Gastrocnemius medialis (tissue), 4 donors: Measurements from ENCODE around the gene CASK. TPM values are rescaled to one million over a fixed set of nuclear protein-coding genes. Genes with fewer than 3 reads are reported as not detected.

Source experiments
- ATAC-seq, 2 donors: fragments of 150-250 bp; one replicate each; pipeline ENCODE4 v1.9.1; 2016
- DNase-seq, 2 donors: peaks; one replicate each; pipeline ENCODE4 v3.0.0-alpha.2; 2019
- H3K27ac ChIP-seq, 4 donors: fragments of 200-600 bp; sonication (generic); 1 replicate in 1 of 4; 2 replicates in 3 of 4; pipeline ENCODE4 v1.5.1; 2016 to 2018; ENCODE audit warnings: mild to moderate bottlenecking in 2 of 4, moderate library complexity in 1 of 4
- H3K27me3 ChIP-seq, 3 donors: fragments of 200-600 bp; sonication (generic) in 2 of 3; 1 replicate in 1 of 3; 2 replicates in 2 of 3; pipeline versions ENCODE4 v1.5.1 to v1.6.0; 2016 to 2019; ENCODE audit warnings: mild to moderate bottlenecking in 1 of 3, moderate library complexity in 1 of 3
- H3K36me3 ChIP-seq, 2 donors: fragments of 200-600 bp; sonication (generic) in 1 of 2; one replicate each; pipeline ENCODE4 v1.5.1; 2017 to 2018
- H3K4me1 ChIP-seq, 2 donors: fragments of 200-600 bp; sonication (generic) in 1 of 2; one replicate each; pipeline ENCODE4 v1.5.1; 2016 to 2017; ENCODE audit warnings: mild to moderate bottlenecking in 2 of 2
- H3K4me3 ChIP-seq, 4 donors: fragments of 200-600 bp; sonication (generic) in 3 of 4; 1 replicate in 1 of 4; 2 replicates in 3 of 4; pipeline ENCODE4 v1.5.1; 2016 to 2019; ENCODE audit warnings: mild to moderate bottlenecking in 2 of 4
- H3K9me3 ChIP-seq, 3 donors: fragments of 200-600 bp; sonication (generic) in 2 of 3; 1 replicate in 1 of 3; 2 replicates in 2 of 3; pipeline ENCODE4 v1.5.1; 2016 to 2019
- POLR2A ChIP-seq, 2 donors: fragments of 450-650 bp; IDR thresholded peaks; one replicate each; pipeline ENCODE4 v1.6.1; 2017; ENCODE audit warnings: antibody characterized with exemption in 2 of 2, mild to moderate bottlenecking in 2 of 2, moderate library complexity in 2 of 2
- in situ Hi-C, 4 donors: fragments of 200-750 bp; cut with MboI; loops; one replicate each; pipeline versions ENCODE4 v1.15.0 to v1.8.0; 2017; ENCODE audit warnings: low sequenced_read_pairs in 4 of 4
- intact Hi-C: fragments of 100-400 bp; cut with DNase I; formaldehyde crosslinking; loops from one replicate; pipeline ENCODE4 v1.15.1; 2023; ENCODE audit warnings: low total_unique reads
- total RNA-seq, 4 donors: library from RNA; depleted of rRNA; stranded (reverse); fragments of >200 nt; gene quantifications; one replicate each; pipeline versions ENCODE4 v1.1.0 to v1.2.3, GENCODE V29; 2016
- TF ChIP-seq, protein P1 (sequence below), 5 experiments: fragments of 450-650 bp in 3 of 5; fragments of 200-600 bp in 2 of 5; sonication (generic) in 2 of 5; IDR thresholded peaks in 4 of 5; conservative IDR thresholded peaks in 1 of 5; 1 replicate in 4 of 5; 2 replicates in 1 of 5; pipeline ENCODE4 v1.5.1; 2016 to 2019; ENCODE audit warnings: antibody characterized with exemption in 5 of 5, mild to moderate bottlenecking in 3 of 5, moderate library complexity in 3 of 5

CASK gene
- total RNA-seq, 4 donors from 2014 or later, result 7.3 to 14.3 (median 10.0) TPM

DNA sequence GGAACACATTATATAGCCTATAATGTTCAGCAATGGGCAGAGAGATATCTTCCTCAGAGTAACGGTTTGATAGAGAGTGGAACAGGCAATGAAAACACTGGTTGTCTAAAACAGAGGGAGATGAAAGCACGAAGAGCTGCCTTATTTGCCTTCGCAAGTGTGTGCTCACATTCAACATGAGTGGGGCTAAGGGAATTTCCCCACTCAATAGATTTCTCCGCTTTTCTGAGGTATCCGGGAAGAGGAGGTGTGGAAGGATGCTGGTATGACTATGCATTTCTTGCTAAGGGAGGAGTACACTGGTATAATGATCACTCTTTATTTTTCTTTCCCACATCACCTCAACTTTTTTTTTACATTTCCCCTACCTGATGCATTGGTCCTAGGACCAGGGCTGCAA lies 207.1 kb downstream of the CASK start:
- no peak for ATAC-seq
- no peak for TF ChIP-seq POLR2A (IDR thresholded peaks at IDR 0.05)
- TF ChIP-seq, protein P1, sequence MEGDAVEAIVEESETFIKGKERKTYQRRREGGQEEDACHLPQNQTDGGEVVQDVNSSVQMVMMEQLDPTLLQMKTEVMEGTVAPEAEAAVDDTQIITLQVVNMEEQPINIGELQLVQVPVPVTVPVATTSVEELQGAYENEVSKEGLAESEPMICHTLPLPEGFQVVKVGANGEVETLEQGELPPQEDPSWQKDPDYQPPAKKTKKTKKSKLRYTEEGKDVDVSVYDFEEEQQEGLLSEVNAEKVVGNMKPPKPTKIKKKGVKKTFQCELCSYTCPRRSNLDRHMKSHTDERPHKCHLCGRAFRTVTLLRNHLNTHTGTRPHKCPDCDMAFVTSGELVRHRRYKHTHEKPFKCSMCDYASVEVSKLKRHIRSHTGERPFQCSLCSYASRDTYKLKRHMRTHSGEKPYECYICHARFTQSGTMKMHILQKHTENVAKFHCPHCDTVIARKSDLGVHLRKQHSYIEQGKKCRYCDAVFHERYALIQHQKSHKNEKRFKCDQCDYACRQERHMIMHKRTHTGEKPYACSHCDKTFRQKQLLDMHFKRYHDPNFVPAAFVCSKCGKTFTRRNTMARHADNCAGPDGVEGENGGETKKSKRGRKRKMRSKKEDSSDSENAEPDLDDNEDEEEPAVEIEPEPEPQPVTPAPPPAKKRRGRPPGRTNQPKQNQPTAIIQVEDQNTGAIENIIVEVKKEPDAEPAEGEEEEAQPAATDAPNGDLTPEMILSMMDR (IDR thresholded peaks at IDR 0.05 in 4 of 5, conservative IDR thresholded peaks at IDR 0.05 in 1 of 5), result no peak
- in situ Hi-C loops, result no loop called here
- Histone ChIP-seq H3K9me3 (no peaks in the 10 kb centered on the region), H3K4me3 (no peak overlapping the region), H3K4me1 (no peaks in the 10 kb centered on the region), H3K27me3 (no peaks in the 10 kb centered on the region), H3K27ac (no peak overlapping the region), H3K36me3 (no peaks in the 10 kb centered on the region)
- DNase-seq, result no peak
- intact Hi-C loops, result no loop called here

DNA sequence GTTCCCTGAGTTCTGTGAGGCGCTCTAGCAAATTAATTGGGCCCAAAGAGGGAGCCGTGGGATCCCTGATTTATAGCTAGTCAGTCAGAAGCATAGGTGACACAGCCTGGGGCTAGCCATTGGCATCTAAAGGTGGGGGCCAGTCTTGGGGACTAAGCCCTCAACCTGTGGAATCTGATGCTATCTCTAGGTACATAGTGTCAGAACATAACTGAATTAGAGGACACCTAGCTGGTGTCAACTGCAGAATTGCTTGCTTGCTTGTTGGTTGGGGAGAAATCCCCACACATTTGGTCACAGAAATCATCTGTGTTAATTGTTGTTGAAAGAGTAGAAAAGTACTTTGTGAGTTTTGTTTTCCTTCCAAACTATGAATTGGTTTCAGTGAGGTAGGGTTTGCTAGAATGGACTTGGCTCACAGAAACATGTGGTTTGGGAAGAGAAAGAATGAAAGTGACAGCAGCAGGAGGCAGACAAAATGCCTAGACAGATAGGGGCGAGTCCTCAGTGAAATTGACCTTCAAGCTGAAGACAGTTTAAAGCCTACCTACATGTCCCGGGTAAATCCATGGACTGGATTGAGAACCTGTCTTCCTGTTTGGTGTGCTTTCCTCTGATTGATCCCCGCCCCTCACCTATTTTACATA lies 212.2 kb downstream of the CASK start:
- Histone ChIP-seq H3K27me3 (no peaks in the 10 kb centered on the region), H3K4me1 (no peaks in the 10 kb centered on the region), H3K4me3 (no peak overlapping the region), H3K27ac (no peak overlapping the region), H3K9me3 (no peaks in the 10 kb centered on the region), H3K36me3 (no peaks in the 10 kb centered on the region)
- in situ Hi-C loops, result no loop called here
- DNase-seq (no peak), ATAC-seq (no peak)
- intact Hi-C loops, result no loop called here
- no peak for TF ChIP-seq POLR2A (IDR thresholded peaks at IDR 0.05)
- TF ChIP-seq, protein P1 (IDR thresholded peaks at IDR 0.05 in 4 of 5, conservative IDR thresholded peaks at IDR 0.05 in 1 of 5), result no peak

DNA sequence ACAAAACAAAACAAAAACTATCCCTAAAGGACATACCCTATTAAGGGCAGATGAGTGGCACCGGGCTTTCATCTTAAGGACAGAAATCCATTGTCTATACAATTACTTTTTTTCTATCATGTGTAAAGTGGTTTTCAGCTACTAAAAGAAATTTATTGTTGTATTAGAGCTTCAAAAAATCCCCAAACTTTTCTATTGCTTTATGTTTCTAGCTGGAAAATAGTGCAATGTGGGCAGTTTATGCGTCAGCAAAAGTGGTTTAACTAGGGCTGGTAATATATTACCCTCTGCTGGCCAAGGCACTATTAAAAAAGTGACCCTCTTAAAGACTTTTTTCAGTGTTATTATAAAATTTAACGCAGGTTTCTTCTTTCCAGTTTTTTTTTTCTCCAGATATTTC lies 214.9 kb downstream of the CASK start:
- no peak for DNase-seq
- intact Hi-C loops, result no loop called here
- no peak for ATAC-seq
- Histone ChIP-seq H3K27me3 (no peaks in the 10 kb centered on the region), H3K9me3 (no peaks in the 10 kb centered on the region), H3K36me3 (no peaks in the 10 kb centered on the region), H3K4me3 (no peak overlapping the region), H3K27ac (no peak overlapping the region), H3K4me1 (no peaks in the 10 kb centered on the region)
- TF ChIP-seq, protein P1 (IDR thresholded peaks at IDR 0.05 in 4 of 5, conservative IDR thresholded peaks at IDR 0.05 in 1 of 5), result no peak
- no peak for TF ChIP-seq POLR2A (IDR thresholded peaks at IDR 0.05)
- in situ Hi-C loops, result no loop called here

- in situ Hi-C loops, result no loop called here
- Histone ChIP-seq H3K9me3 (no peaks in the 10 kb centered on the region), H3K27ac (no peak overlapping the region), H3K4me1 (no peaks in the 10 kb centered on the region), H3K4me3 (no peak overlapping the region), H3K27me3 (no peaks in the 10 kb centered on the region), H3K36me3 (no peaks in the 10 kb centered on the region)
- TF ChIP-seq, protein P1 (IDR thresholded peaks at IDR 0.05 in 4 of 5, conservative IDR thresholded peaks at IDR 0.05 in 1 of 5), result no peak
- TF ChIP-seq POLR2A (IDR thresholded peaks at IDR 0.05), result no peak
- intact Hi-C loops, result no loop called here
- ATAC-seq (no peak), DNase-seq (no peak)
Observed at GRCh38 chrX:41707218-41707617, 216.1 kb downstream of the CASK start.
